Mesendoderm (in vitro differentiated cells): ENCODE results near the gene PRCD.

ENCODE experiments used
- DNase-seq: peaks from one replicate; pipeline ENCODE4 v3.0.0; 2013
- H2AK5ac ChIP-seq: 2 replicates; pipeline ENCODE4 v1.6.1; 2013; ENCODE audit warnings: low read length, inconsistent platforms
- H2BK120ac ChIP-seq: 2 replicates; pipeline ENCODE4 v1.6.1; 2013; ENCODE audit warnings: low read depth, mild to moderate bottlenecking, low read length, moderate library complexity, mixed read lengths
- H2BK15ac ChIP-seq: replicated peaks from 2 replicates; pipeline ENCODE4 v1.6.1; 2013; ENCODE audit warnings: low read depth, mild to moderate bottlenecking, moderate library complexity
- H2BK5ac ChIP-seq: 2 replicates; pipeline ENCODE4 v1.6.1; 2013; ENCODE audit warnings: low read length, inconsistent platforms
- H3K18ac ChIP-seq: 2 replicates; pipeline ENCODE4 v1.6.1; 2013; ENCODE audit warnings: mild to moderate bottlenecking, low read length, mixed read lengths
- H3K23ac ChIP-seq: one replicate; pipeline ENCODE4 v1.6.1; 2013; ENCODE audit warnings: low read length
- H3K27ac ChIP-seq: 2 replicates; pipeline ENCODE4 v1.5.1; 2013; ENCODE audit warnings: low read depth, mild to moderate bottlenecking, inconsistent platforms, low read length, moderate library complexity
- H3K27me3 ChIP-seq: 2 replicates; pipeline ENCODE4 v1.6.1; 2013; ENCODE audit warnings: low read length, control low read depth, mild to moderate bottlenecking, inconsistent platforms; ENCODE audit not compliant: insufficient read depth, poor library complexity
- H3K36me3 ChIP-seq: 2 replicates; pipeline ENCODE4 v1.6.1; 2013; ENCODE audit warnings: low read length, inconsistent platforms; ENCODE audit not compliant: control insufficient read depth, insufficient read depth
- H3K4ac ChIP-seq: one replicate; pipeline ENCODE4 v1.6.1; 2013; ENCODE audit warnings: low read depth, mild to moderate bottlenecking, low read length, moderate library complexity
- H3K4me1 ChIP-seq: 2 replicates; pipeline ENCODE4 v1.6.1; 2013; ENCODE audit warnings: low read depth, low read length, inconsistent platforms; ENCODE audit not compliant: control insufficient read depth
- H3K4me2 ChIP-seq: 2 replicates; pipeline ENCODE4 v1.6.1; 2013; ENCODE audit warnings: low read length
- H3K4me3 ChIP-seq: 2 replicates; pipeline ENCODE4 v1.5.1; 2013; ENCODE audit warnings: mild to moderate bottlenecking, low read length
- H3K56ac ChIP-seq: one replicate; pipeline ENCODE4 v1.6.1; 2013; ENCODE audit warnings: low read length
- H3K79me1 ChIP-seq: 2 replicates; pipeline ENCODE4 v1.6.1; 2013; ENCODE audit warnings: low read length, inconsistent platforms
- H3K79me2 ChIP-seq: 2 replicates; pipeline ENCODE4 v1.6.1; 2013; ENCODE audit warnings: mild to moderate bottlenecking, low read length; ENCODE audit not compliant: control insufficient read depth, insufficient read depth
- H3K9ac ChIP-seq: 2 replicates; pipeline ENCODE4 v1.6.1; 2013; ENCODE audit warnings: low read length, inconsistent platforms
- H4K5ac ChIP-seq: one replicate; pipeline ENCODE4 v1.6.1; 2013; ENCODE audit warnings: low read length
- H4K8ac ChIP-seq: one replicate; pipeline ENCODE4 v1.6.1; 2013; ENCODE audit warnings: low read depth, mild to moderate bottlenecking, control low read depth, low read length, moderate library complexity
- WGBS: extraction: QIAGEN DNeasy Blood & Tissue Kit; methylation state at CpG from one replicate; pipeline ENCODE4 v1.1.7; 2013; ENCODE audit warnings: low lambda C conversion rate, missing lambda C conversion rate; ENCODE audit not compliant: insufficient coverage; ENCODE audit errors: extremely low coverage; 5-methylcytosine and 5-hydroxymethylcytosine counted together

The PRCD gene

DNA sequence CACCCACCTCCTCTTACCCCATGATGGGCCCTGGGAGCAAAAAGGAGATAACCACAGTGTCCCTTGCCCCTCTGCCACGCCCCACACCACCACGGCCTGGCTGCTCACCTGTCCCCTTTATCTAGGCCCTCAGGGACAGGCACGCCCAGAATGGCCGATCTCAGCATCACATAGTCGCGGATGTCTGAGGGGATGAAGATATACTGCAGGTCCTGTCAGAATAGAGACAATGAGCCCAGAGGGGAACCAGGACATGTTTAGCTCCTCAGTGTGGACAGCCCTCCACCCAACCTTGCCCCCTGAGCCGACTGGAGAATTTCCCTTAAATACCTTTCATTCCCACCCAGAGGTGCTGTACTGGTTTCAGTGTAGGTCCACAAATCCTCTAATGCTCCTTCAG lies 30.6 kb downstream of the PRCD start:
- H3K4me2 ChIP-seq: no peak overlapping the region
- H2BK5ac ChIP-seq: no peak overlapping the region
- H3K18ac ChIP-seq: no peak overlapping the region
- no peaks in the 10 kb centered on the region for H3K79me2 ChIP-seq
- H2AK5ac ChIP-seq: no peak overlapping the region
- H3K36me3 ChIP-seq: no peaks in the 10 kb centered on the region
- no peak overlapping the region for H2BK120ac ChIP-seq
- H3K4me3 ChIP-seq: no peak overlapping the region
- H2BK15ac ChIP-seq: no peak overlapping the region
- peaks cover 3% of the 10 kb centered on the region for H3K4me1 ChIP-seq
- no CpG with 5 or more reads among the region's 7 CpGs for WGBS
- no peak overlapping the region for H3K23ac ChIP-seq
- DNase-seq: no peak
- H4K8ac ChIP-seq: no peak overlapping the region
- H3K27ac ChIP-seq: no peak overlapping the region
- H3K4ac ChIP-seq: no peak overlapping the region
- H4K5ac ChIP-seq: no peak overlapping the region
- H3K27me3 ChIP-seq: no peaks in the 10 kb centered on the region
- H3K56ac ChIP-seq: no peak overlapping the region
- H3K9ac ChIP-seq: no peak overlapping the region
- peaks cover 2% of the 10 kb centered on the region for H3K79me1 ChIP-seq

DNA sequence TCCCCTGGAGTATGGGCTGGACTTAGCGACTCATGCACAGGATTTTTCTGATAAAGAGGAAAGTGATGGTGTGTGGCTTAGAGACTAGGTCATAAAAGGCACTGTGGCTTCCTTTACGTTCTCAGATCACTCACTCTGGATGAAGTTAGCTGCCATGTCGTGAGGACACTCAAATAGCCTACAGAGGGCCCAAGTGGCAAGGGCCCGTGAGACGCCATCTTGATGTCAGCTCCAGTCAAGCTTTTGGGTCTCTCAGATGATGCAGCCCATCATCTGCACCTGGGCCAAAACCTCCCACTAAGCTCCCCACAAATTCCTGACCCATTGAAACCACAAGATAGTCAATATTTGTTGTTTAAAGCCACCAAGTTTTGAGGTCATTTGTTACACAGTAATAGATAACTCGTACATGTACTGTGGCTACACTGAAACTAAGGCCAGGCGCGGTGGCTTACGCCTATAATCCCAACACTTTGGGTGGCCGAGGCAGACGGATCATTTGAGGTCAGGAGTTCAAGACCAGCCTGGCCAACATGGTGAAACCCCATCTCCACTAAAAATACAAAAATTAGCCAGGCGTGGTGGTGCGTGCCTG lies 31.1 kb downstream of the PRCD start:
- Histone ChIP-seq H3K4me1 (peaks cover 3% of the 10 kb centered on the region), H3K36me3 (no peaks in the 10 kb centered on the region), H3K4ac (no peak overlapping the region), H2BK120ac (no peak overlapping the region), H4K8ac (no peak overlapping the region), H3K4me3 (no peak overlapping the region), H3K4me2 (no peak overlapping the region), H3K79me1 (peaks cover 2% of the 10 kb centered on the region), H4K5ac (no peak overlapping the region), H2BK5ac (no peak overlapping the region), H3K27ac (no peak overlapping the region), H3K18ac (no peak overlapping the region), H3K23ac (no peak overlapping the region), H3K9ac (no peak overlapping the region), H2BK15ac (no peak overlapping the region), H3K79me2 (no peaks in the 10 kb centered on the region), H3K56ac (no peak overlapping the region), H2AK5ac (no peak overlapping the region), H3K27me3 (no peaks in the 10 kb centered on the region)
- DNase-seq: no peak
- WGBS: no CpG with 5 or more reads among the region's 13 CpGs

DNA sequence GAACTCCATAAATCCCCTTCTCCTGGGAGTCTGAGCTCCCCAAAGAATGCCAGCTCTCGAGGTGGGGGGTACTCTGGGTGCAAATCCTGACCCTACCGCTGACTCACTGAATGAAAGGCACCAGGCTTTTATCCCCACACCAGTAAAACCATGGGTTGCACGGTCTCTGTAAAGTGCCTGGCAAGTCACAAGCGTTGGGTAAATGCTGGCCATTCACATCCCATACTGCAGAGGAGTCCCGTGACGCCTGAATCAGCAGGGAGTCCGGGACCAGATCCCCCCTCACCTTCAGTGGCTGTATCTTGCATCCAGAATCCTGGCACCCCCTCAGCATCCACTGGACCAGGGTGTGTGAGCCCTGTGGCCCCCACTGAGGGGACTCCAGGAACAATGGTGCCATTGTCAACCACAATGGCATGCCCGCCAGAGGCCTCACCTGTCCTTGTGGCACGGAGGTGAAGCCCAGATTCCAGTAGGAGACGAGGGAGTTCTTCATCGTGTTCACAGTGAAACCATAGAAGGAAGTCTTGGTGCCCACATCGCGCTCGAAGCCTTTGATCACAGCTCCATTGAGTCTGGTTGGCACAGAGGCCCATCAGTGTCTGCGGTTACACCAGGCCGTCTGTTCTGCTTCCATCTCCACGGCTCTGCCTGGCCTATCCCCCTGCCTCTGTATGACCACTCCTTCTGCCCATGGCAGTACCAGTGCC lies 32.5 kb downstream of the PRCD start:
- H3K23ac ChIP-seq: no peak overlapping the region
- no peak for DNase-seq
- H3K4me2 ChIP-seq: no peak overlapping the region
- no peak overlapping the region for H3K18ac ChIP-seq
- no peak overlapping the region for H2BK15ac ChIP-seq
- no peak overlapping the region for H3K27ac ChIP-seq
- no peak overlapping the region for H3K9ac ChIP-seq
- H4K8ac ChIP-seq: no peak overlapping the region
- H3K36me3 ChIP-seq: no peaks in the 10 kb centered on the region
- no peak overlapping the region for H2BK120ac ChIP-seq
- WGBS: no CpG with 5 or more reads among the region's 17 CpGs
- H3K79me1 ChIP-seq: no peaks in the 10 kb centered on the region
- no peak overlapping the region for H3K56ac ChIP-seq
- no peak overlapping the region for H2BK5ac ChIP-seq
- H3K27me3 ChIP-seq: no peaks in the 10 kb centered on the region
- no peak overlapping the region for H2AK5ac ChIP-seq
- no peak overlapping the region for H3K4me3 ChIP-seq
- H3K4ac ChIP-seq: no peak overlapping the region
- peaks cover 3% of the 10 kb centered on the region for H3K4me1 ChIP-seq
- no peak overlapping the region for H4K5ac ChIP-seq
- H3K79me2 ChIP-seq: no peaks in the 10 kb centered on the region

DNA sequence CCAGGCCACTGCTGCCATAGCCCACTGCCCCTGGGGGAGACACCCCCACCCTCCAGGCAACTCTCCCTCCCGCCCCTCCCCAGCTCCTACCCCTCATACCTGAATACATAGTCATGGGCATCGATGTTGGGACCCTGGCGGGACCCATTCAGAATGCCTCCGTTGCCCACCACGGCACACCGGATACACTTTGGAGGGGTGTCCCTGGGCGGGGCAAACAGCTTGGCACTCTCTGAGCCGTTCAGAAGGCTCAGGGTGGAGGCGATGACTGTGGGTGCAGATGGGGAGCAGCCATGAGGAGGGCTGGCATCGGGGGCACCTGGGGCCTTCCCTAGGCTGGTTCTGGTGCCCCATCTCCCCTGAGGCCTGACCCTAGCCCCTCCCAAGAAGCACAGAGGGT lies 33.3 kb downstream of the PRCD start:
- H3K27me3 ChIP-seq: no peaks in the 10 kb centered on the region
- H3K4ac ChIP-seq: no peak overlapping the region
- no peaks in the 10 kb centered on the region for H3K36me3 ChIP-seq
- H4K5ac ChIP-seq: no peak overlapping the region
- H2BK15ac ChIP-seq: no peak overlapping the region
- H3K23ac ChIP-seq: no peak overlapping the region
- no peak overlapping the region for H3K9ac ChIP-seq
- peaks cover 3% of the 10 kb centered on the region for H3K4me1 ChIP-seq
- DNase-seq: no peak
- H3K56ac ChIP-seq: no peak overlapping the region
- H3K18ac ChIP-seq: no peak overlapping the region
- no peaks in the 10 kb centered on the region for H3K79me2 ChIP-seq
- H3K4me3 ChIP-seq: no peak overlapping the region
- H3K4me2 ChIP-seq: no peak overlapping the region
- no peak overlapping the region for H2BK120ac ChIP-seq
- no CpG with 5 or more reads among the region's 10 CpGs for WGBS
- H3K27ac ChIP-seq: no peak overlapping the region
- no peaks in the 10 kb centered on the region for H3K79me1 ChIP-seq
- H2AK5ac ChIP-seq: no peak overlapping the region
- H4K8ac ChIP-seq: no peak overlapping the region
- no peak overlapping the region for H2BK5ac ChIP-seq

- H4K5ac ChIP-seq: no peak overlapping the region
- no peaks in the 10 kb centered on the region for H3K79me2 ChIP-seq
- H3K27me3 ChIP-seq: no peaks in the 10 kb centered on the region
- H3K4ac ChIP-seq: no peak overlapping the region
- no peak overlapping the region for H3K27ac ChIP-seq
- no peak overlapping the region for H3K4me2 ChIP-seq
- WGBS: no CpG with 5 or more reads among the region's 11 CpGs
- DNase-seq: no peak
- H3K79me1 ChIP-seq: no peaks in the 10 kb centered on the region
- no peak overlapping the region for H2BK5ac ChIP-seq
- no peak overlapping the region for H3K23ac ChIP-seq
- no peaks in the 10 kb centered on the region for H3K36me3 ChIP-seq
- H3K9ac ChIP-seq: no peak overlapping the region
- no peaks in the 10 kb centered on the region for H3K4me1 ChIP-seq
- H3K18ac ChIP-seq: no peak overlapping the region
- H3K56ac ChIP-seq: no peak overlapping the region
- H2AK5ac ChIP-seq: no peak overlapping the region
- H4K8ac ChIP-seq: no peak overlapping the region
- no peak overlapping the region for H3K4me3 ChIP-seq
- H2BK15ac ChIP-seq: no peak overlapping the region
- no peak overlapping the region for H2BK120ac ChIP-seq
Observed at GRCh38 chr17:76574166-76574565, 34.3 kb downstream of the PRCD start.

DNA sequence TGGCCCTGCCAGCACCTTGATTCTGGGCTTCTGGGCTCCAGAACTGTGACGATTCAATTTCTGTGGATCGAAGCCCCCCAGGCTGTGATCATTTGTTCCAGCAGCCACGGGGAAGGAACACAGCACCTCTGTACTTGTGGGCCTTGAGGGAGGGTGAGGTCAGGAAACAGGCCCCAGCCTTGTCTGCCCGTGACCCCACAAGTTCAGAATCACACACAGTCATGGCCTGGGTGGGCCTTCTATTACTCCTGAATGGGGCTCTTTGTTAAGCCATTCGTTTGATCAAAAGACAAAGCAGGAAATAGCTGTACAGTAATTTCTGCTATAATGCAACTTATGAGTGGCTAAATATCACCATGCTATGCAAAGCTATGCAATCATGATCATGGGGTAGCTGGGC lies 35.7 kb downstream of the PRCD start:
- H2BK5ac ChIP-seq: no peak overlapping the region
- H3K23ac ChIP-seq: no peak overlapping the region
- H3K79me2 ChIP-seq: no peaks in the 10 kb centered on the region
- DNase-seq: no peak
- no peak overlapping the region for H4K8ac ChIP-seq
- no peak overlapping the region for H2BK120ac ChIP-seq
- no peaks in the 10 kb centered on the region for H3K36me3 ChIP-seq
- no peak overlapping the region for H2BK15ac ChIP-seq
- WGBS: no CpG with 5 or more reads among the region's 5 CpGs
- H3K4ac ChIP-seq: no peak overlapping the region
- no peaks in the 10 kb centered on the region for H3K79me1 ChIP-seq
- H3K4me2 ChIP-seq: no peak overlapping the region
- H4K5ac ChIP-seq: no peak overlapping the region
- H3K27ac ChIP-seq: no peak overlapping the region
- H3K18ac ChIP-seq: no peak overlapping the region
- H3K27me3 ChIP-seq: no peaks in the 10 kb centered on the region
- H3K56ac ChIP-seq: no peak overlapping the region
- no peak overlapping the region for H3K9ac ChIP-seq
- H2AK5ac ChIP-seq: no peak overlapping the region
- H3K4me1 ChIP-seq: no peaks in the 10 kb centered on the region
- H3K4me3 ChIP-seq: no peak overlapping the region
